ENCODE measurements around the gene ACTR8. TPM values are rescaled to one million over a fixed set of nuclear protein-coding genes. Genes with fewer than 3 reads are reported as not detected.

Gene ACTR8
- total and polyA plus RNA-seq, 2 of the 4 experiments (the other 2 are of a cell fraction), result 20.3 to 31.4 TPM

DNA sequence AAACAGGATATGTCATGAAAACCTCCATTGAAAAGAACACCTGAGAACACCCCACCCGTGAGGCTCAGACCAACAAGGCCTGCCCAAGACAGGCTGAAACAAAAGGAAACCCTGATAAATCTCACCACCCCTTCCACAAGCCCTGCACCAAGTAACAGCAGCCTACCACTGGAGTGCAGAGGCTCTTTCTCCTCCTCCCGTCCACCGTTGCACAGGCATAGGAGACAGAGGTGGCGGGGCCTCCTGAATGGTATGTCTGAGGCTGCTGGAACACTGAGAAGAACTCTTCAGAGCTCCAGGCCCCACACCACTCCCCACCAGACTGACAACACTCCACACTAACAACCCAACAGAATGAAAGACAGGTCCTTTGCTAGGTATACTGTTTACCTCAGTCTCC lies 57.2 kb downstream of the ACTR8 start:
- no peaks in the 10 kb centered on the region for H3K4me1 ChIP-seq (ENCODE audit: control insufficient read depth, insufficient read depth, low read length)
- H4K20me1 ChIP-seq (ENCODE audit: insufficient read depth, low read length), result no peaks in the 10 kb centered on the region
- in situ Hi-C loops (cut with MboI; ENCODE audit: low sequenced_read_pairs), result no loop called here
- no peak overlapping the region for H4K8ac ChIP-seq (ENCODE audit: low read depth in 2 of 2, low read length in 2 of 2)
- H3K79me1 ChIP-seq (ENCODE audit: low read depth in 1 of 2, low read length in 2 of 2), result no peaks in the 10 kb centered on the region
- H2AK5ac ChIP-seq (ENCODE audit: low read depth, low read length), result no peak overlapping the region
- no peak overlapping the region for H3K4ac ChIP-seq (ENCODE audit: low read depth, low read length)
- H3K36me3 ChIP-seq (ENCODE audit: control insufficient read depth, insufficient read depth, low read length), result no peaks in the 10 kb centered on the region
- no peak overlapping the region for H3K23ac ChIP-seq (ENCODE audit: low read depth, low read length)
- CTCF ChIA-PET, result no interaction called here
- H3K14ac ChIP-seq (replicated peaks; ENCODE audit: low read depth, low read length), result no peak overlapping the region
- no peak overlapping the region for H3K4me2 ChIP-seq (ENCODE audit: low read depth, low read length)
- intact Hi-C loops (cut with micrococcal nuclease), result no loop called here
- H3K9me3 ChIP-seq (ENCODE audit: control insufficient read depth, insufficient read depth, low read length), result no peaks in the 10 kb centered on the region
- no peak overlapping the region for H4K91ac ChIP-seq (ENCODE audit: insufficient read depth, low read depth, low read length)
- H3K9ac ChIP-seq (ENCODE audit: low read depth, low read length), result no peak overlapping the region
- ATAC-seq (ENCODE audit: low read depth) (no peak), DNase-seq (no peak)
- H2AK9ac ChIP-seq (replicated peaks; ENCODE audit: low read depth, low read length, poor library complexity), result no peak overlapping the region
- no peak overlapping the region for H3K4me3 ChIP-seq (ENCODE audit: insufficient read depth, low read depth, low read length)
- no peak overlapping the region for H3K27ac ChIP-seq (ENCODE audit: insufficient read depth, low read length)
- H2AFZ ChIP-seq (replicated peaks; ENCODE audit: low read length, poor library complexity), result no peak overlapping the region
- no TSS peak for BruUV-seq (replicated peaks)
- H2BK120ac ChIP-seq (ENCODE audit: low read depth, low read length), result no peak overlapping the region
- WGBS, 2 experiments (ENCODE audit: extremely low coverage in 2 of 2, insufficient read length in 1 of 2), result no CpG with 5 or more reads among the region's 4 CpGs
- H2BK15ac ChIP-seq (ENCODE audit: low read depth, low read length), result no peak overlapping the region
- no peak overlapping the region for H4K5ac ChIP-seq (ENCODE audit: low read depth, low read length)
- H3K27me3 ChIP-seq (ENCODE audit: control insufficient read depth, insufficient read depth, low read length), result no peaks in the 10 kb centered on the region; the same call in 1 of the 2 replicates
- no peak overlapping the region for H3K18ac ChIP-seq (ENCODE audit: low read depth, low read length)
- H2BK5ac ChIP-seq (ENCODE audit: low read depth, low read length, poor library complexity, severe bottlenecking), result no peak overlapping the region
- H3K56ac ChIP-seq (ENCODE audit: extremely low read depth, insufficient read depth, low read length), result no peak overlapping the region
- dilution Hi-C loops (cut with HindIII; ENCODE audit: low sequenced_read_pairs, unreplicated experiment), result no loop called here
- TF ChIP-seq, protein P1, sequence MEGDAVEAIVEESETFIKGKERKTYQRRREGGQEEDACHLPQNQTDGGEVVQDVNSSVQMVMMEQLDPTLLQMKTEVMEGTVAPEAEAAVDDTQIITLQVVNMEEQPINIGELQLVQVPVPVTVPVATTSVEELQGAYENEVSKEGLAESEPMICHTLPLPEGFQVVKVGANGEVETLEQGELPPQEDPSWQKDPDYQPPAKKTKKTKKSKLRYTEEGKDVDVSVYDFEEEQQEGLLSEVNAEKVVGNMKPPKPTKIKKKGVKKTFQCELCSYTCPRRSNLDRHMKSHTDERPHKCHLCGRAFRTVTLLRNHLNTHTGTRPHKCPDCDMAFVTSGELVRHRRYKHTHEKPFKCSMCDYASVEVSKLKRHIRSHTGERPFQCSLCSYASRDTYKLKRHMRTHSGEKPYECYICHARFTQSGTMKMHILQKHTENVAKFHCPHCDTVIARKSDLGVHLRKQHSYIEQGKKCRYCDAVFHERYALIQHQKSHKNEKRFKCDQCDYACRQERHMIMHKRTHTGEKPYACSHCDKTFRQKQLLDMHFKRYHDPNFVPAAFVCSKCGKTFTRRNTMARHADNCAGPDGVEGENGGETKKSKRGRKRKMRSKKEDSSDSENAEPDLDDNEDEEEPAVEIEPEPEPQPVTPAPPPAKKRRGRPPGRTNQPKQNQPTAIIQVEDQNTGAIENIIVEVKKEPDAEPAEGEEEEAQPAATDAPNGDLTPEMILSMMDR (conservative IDR thresholded peaks at IDR 0.05; ENCODE audit: low read depth, low read length), result no peak
- TF ChIP-seq, protein P2, sequence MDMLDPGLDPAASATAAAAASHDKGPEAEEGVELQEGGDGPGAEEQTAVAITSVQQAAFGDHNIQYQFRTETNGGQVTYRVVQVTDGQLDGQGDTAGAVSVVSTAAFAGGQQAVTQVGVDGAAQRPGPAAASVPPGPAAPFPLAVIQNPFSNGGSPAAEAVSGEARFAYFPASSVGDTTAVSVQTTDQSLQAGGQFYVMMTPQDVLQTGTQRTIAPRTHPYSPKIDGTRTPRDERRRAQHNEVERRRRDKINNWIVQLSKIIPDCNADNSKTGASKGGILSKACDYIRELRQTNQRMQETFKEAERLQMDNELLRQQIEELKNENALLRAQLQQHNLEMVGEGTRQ (IDR thresholded peaks at IDR 0.05; ENCODE audit: low read depth, low read length), result no peak
- no peak overlapping the region for H2BK20ac ChIP-seq (ENCODE audit: low read depth, low read length)
- POLR2A ChIA-PET (ENCODE audit: unreplicated experiment), result no interaction called here
- no peaks in the 10 kb centered on the region for H3K9me1 ChIP-seq (ENCODE audit: insufficient read depth, low read length)
